ENCODE data around the gene POLR1A. TPM values are rescaled to one million over a fixed set of nuclear protein-coding genes. Genes with fewer than 3 reads are reported as not detected.

The POLR1A gene
- total and polyA plus RNA-seq, 2 donors (not counting 3 experiments of a cell fraction or from before 2014, with no cell fraction given) = 7.6 to 40.7 TPM

- intact Hi-C loops (cut with micrococcal nuclease) (loop anchor here (1.0 kb wide), 1 partner anchor 9 kb away; no protein-coding TSS in a partner anchor), dilution Hi-C loops (cut with MboI; ENCODE audit: extremely low pct_ligation_motif_present, low sequenced_read_pairs) (no loop called here)
- FAIRE-seq (peak; percentile 48), DNase-seq (ENCODE audit: low read depth, low spot score) (peak; percentile 47)
- Histone ChIP-seq H3K4me3 (replicated peaks in 1 of 3; ENCODE audit: insufficient read depth in 1 of 3, low read depth in 1 of 3, low read length in 3 of 3) (no peak overlapping the region), H3K79me2 (ENCODE audit: control insufficient read depth, insufficient read depth, low read length) (no peaks in the 10 kb centered on the region), H4K20me1 (replicated peaks; ENCODE audit: control insufficient read depth, extremely low read depth, insufficient read depth, low read length) (no peaks in the 10 kb centered on the region), H3K4me2 (ENCODE audit: insufficient read depth, low read length) (no peak overlapping the region), H2AFZ (ENCODE audit: low read depth, low read length) (no peak overlapping the region), H3K36me3 (ENCODE audit: control insufficient read depth in 2 of 2, extremely low read depth in 1 of 2, insufficient read depth in 2 of 2, low read length in 2 of 2) (peaks cover 17 to 40% of the 10 kb centered on the region in 2 experiments), H3K4me1 (ENCODE audit: control insufficient read depth, extremely low read depth, insufficient read depth, low read length) (peaks cover 9% of the 10 kb centered on the region), H3K27ac (ENCODE audit: insufficient read depth, low read depth, low read length) (peak overlapping the region; percentile 20), H3K9me3 (replicated peaks; ENCODE audit: control insufficient read depth, insufficient read depth, low read length) (no peaks in the 10 kb centered on the region), H3K27me3 (ENCODE audit: control insufficient read depth in 2 of 2, insufficient read depth in 2 of 2, low read length in 2 of 2) (no peaks in the 10 kb centered on the region), H3K9me1 (replicated peaks; ENCODE audit: control insufficient read depth, extremely low read depth, insufficient read depth, low read length) (no peaks in the 10 kb centered on the region), H3K9ac (replicated peaks; ENCODE audit: extremely low read depth, insufficient read depth, low read length) (no peak overlapping the region)
- ChIA-PET POLR2A (no interaction called here), CTCF (interaction anchor here (1.0 to 3.1 kb wide), 4 partner anchors 31 to 218 kb away, joined by 3 to 19 read pairs (median 4); no protein-coding TSS in a partner anchor)
- no TSS peak for BruUV-seq (replicated peaks)
- no peak for TF ChIP-seq EZH2 (IDR thresholded peaks at IDR 0.05; ENCODE audit: borderline replicate concordance, low read depth, low read length, severe bottlenecking)
- no peak for TF ChIP-seq MYC (IDR thresholded peaks at IDR 0.05; ENCODE audit: low read depth, low read length)
- TF ChIP-seq GATA2 (IDR thresholded peaks at IDR 0.05; ENCODE audit: insufficient read depth, insufficient read length, low read depth, low read length) = no peak
- TF ChIP-seq POLR2AphosphoS5 (IDR thresholded peaks at IDR 0.05; ENCODE audit: insufficient read depth, low read depth, low read length) = no peak
- no peak for TF ChIP-seq MAX (IDR thresholded peaks at IDR 0.05; ENCODE audit: insufficient read depth, insufficient read length)
Measured at GRCh38 chr2:86045541-86045940, 60.1 kb downstream of the POLR1A start.

GRCh38 chr2:86044614-86045013 lies 61.1 kb downstream of the POLR1A start:
- Histone ChIP-seq H3K9ac (replicated peaks; ENCODE audit: extremely low read depth, insufficient read depth, low read length) (no peak overlapping the region), H2AFZ (ENCODE audit: low read depth, low read length) (no peak overlapping the region), H3K4me3 (replicated peaks in 1 of 3; ENCODE audit: insufficient read depth in 1 of 3, low read depth in 1 of 3, low read length in 3 of 3) (no peak overlapping the region), H3K4me1 (ENCODE audit: control insufficient read depth, extremely low read depth, insufficient read depth, low read length) (peaks cover 9% of the 10 kb centered on the region), H3K9me3 (replicated peaks; ENCODE audit: control insufficient read depth, insufficient read depth, low read length) (no peaks in the 10 kb centered on the region), H3K27ac (ENCODE audit: insufficient read depth, low read depth, low read length) (no peak overlapping the region), H3K36me3 (ENCODE audit: control insufficient read depth in 2 of 2, extremely low read depth in 1 of 2, insufficient read depth in 2 of 2, low read length in 2 of 2) (peaks cover 17 to 41% of the 10 kb centered on the region in 2 experiments), H3K27me3 (ENCODE audit: control insufficient read depth in 2 of 2, insufficient read depth in 2 of 2, low read length in 2 of 2) (no peaks in the 10 kb centered on the region), H3K79me2 (ENCODE audit: control insufficient read depth, insufficient read depth, low read length) (no peaks in the 10 kb centered on the region), H3K4me2 (ENCODE audit: insufficient read depth, low read length) (no peak overlapping the region), H3K9me1 (replicated peaks; ENCODE audit: control insufficient read depth, extremely low read depth, insufficient read depth, low read length) (no peaks in the 10 kb centered on the region), H4K20me1 (replicated peaks; ENCODE audit: control insufficient read depth, extremely low read depth, insufficient read depth, low read length) (no peaks in the 10 kb centered on the region)
- no peak for TF ChIP-seq GATA2 (IDR thresholded peaks at IDR 0.05; ENCODE audit: insufficient read depth, insufficient read length, low read depth, low read length)
- dilution Hi-C loops (cut with MboI; ENCODE audit: extremely low pct_ligation_motif_present, low sequenced_read_pairs) (no loop called here), intact Hi-C loops (cut with micrococcal nuclease) (loop anchor here (1.0 kb wide), 1 partner anchor 8 kb away; no protein-coding TSS in a partner anchor)
- POLR2A ChIA-PET = no interaction called here
- DNase-seq (ENCODE audit: low read depth, low spot score) = no peak
- CTCF ChIA-PET = interaction anchor here (1.0 to 3.1 kb wide), 6 partner anchors 8 to 217 kb away, joined by 3 to 19 read pairs (median 4); no protein-coding TSS in a partner anchor
- no TSS peak for BruUV-seq (replicated peaks)
- no peak for FAIRE-seq

Data from endothelial cell of umbilical vein (primary cell).